ENCODE results near the gene DNAJC7.

The DNAJC7 gene

GRCh38 chr17:41976142-41976768 lies 41.0 kb downstream of the DNAJC7 start:
- Histone ChIP-seq H3K27ac (peak overlapping the region; percentile 16; the same call in 1 of the 2 replicates), H3K9me3 (ENCODE audit: severe bottlenecking) (no peaks in the 10 kb centered on the region), H3K4me3 (ENCODE audit: low read depth, low read length) (no peak overlapping the region), H3K27me3 (ENCODE audit: insufficient read depth, low read depth, severe bottlenecking) (no peaks in the 10 kb centered on the region), H3K36me3 (peaks cover 100% of the 10 kb centered on the region)
- no peak for DNase-seq
- TF ChIP-seq CTCF (IDR thresholded peaks at IDR 0.05; ENCODE audit: low read depth, low read length): no peak

DNA sequence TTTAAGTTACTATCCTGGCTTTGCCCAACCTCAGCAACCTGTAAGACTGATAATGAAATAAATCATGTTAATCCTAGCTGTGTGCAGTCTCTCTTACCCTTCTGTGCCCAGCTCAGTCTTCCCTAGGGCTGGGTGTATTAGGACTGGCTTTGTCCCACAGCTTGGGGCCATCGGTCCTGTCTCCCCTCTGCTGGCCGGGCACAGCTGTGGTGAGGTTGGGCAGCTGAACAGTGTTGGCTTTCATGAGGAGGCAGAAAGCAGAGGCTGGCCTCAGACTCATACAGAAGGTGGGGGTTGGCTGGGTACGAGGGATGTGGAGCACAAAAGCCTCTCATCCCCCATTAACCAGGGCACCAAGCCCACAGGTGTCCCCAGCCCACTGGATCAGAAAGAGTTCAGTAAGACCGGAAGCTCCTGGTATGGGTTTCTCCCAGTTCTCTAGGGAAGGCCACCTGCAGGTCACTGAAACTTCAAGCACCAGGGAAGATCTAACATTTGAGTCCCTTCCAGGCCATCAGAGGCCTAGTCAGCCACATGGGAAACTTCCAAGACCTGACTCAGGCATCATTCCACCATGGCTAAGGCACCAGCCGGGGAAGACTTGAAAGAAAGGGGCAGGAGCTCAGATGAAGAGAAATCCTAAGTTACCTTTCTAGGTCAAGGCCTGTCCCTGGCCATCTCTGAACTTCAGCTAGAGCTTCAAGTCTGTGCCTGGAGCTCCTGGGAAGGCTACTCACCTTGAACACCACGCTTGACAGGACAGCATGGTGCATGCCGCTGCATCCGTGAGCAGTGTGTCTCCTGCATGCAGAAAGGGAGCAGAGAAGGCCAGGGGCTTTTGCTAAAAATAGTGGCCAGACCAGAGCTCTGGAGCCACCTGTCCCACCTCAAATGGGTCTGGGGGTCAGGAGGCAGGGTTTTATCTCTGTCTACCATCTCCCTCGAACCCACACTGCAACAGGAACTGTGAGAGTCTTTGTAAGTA lies 41.8 kb downstream of the DNAJC7 start:
- peak; percentile 66 for DNase-seq
- H3K4me3 ChIP-seq (ENCODE audit: low read depth, low read length): no peak overlapping the region
- H3K27me3 ChIP-seq (ENCODE audit: insufficient read depth, low read depth, severe bottlenecking): no peaks in the 10 kb centered on the region
- H3K27ac ChIP-seq: peak overlapping the region; percentile 70
- peaks cover 100% of the 10 kb centered on the region for H3K36me3 ChIP-seq
- H3K9me3 ChIP-seq (ENCODE audit: severe bottlenecking): no peaks in the 10 kb centered on the region
- no peak for TF ChIP-seq CTCF (IDR thresholded peaks at IDR 0.05; ENCODE audit: low read depth, low read length)

GRCh38 chr17:41974658-41975057 lies 42.6 kb downstream of the DNAJC7 start:
- Histone ChIP-seq H3K27ac (peak overlapping the region; percentile 70), H3K4me3 (ENCODE audit: low read depth, low read length) (no peak overlapping the region), H3K9me3 (ENCODE audit: severe bottlenecking) (no peaks in the 10 kb centered on the region), H3K36me3 (peaks cover 98% of the 10 kb centered on the region), H3K27me3 (ENCODE audit: insufficient read depth, low read depth, severe bottlenecking) (no peaks in the 10 kb centered on the region)
- no peak for DNase-seq
- no peak for TF ChIP-seq CTCF (IDR thresholded peaks at IDR 0.05; ENCODE audit: low read depth, low read length)

GRCh38 chr17:41974031-41974430 lies 43.2 kb downstream of the DNAJC7 start:
- DNase-seq: no peak
- no peak for TF ChIP-seq CTCF (IDR thresholded peaks at IDR 0.05; ENCODE audit: low read depth, low read length)
- peaks cover 98% of the 10 kb centered on the region for H3K36me3 ChIP-seq
- H3K9me3 ChIP-seq (ENCODE audit: severe bottlenecking): no peaks in the 10 kb centered on the region
- no peaks in the 10 kb centered on the region for H3K27me3 ChIP-seq (ENCODE audit: insufficient read depth, low read depth, severe bottlenecking)
- peak overlapping the region; percentile 70 for H3K27ac ChIP-seq
- H3K4me3 ChIP-seq (ENCODE audit: low read depth, low read length): no peak overlapping the region

GRCh38 chr17:41973408-41973811 lies 43.8 kb downstream of the DNAJC7 start:
- no peak overlapping the region for H3K27ac ChIP-seq

More at GRCh38 chr17:41973408-41973811, 43.8 kb downstream of the DNAJC7 start:
- Histone ChIP-seq H3K36me3 (peaks cover 98% of the 10 kb centered on the region), H3K4me3 (ENCODE audit: low read depth, low read length) (no peak overlapping the region), H3K27me3 (ENCODE audit: insufficient read depth, low read depth, severe bottlenecking) (no peaks in the 10 kb centered on the region), H3K9me3 (ENCODE audit: severe bottlenecking) (no peaks in the 10 kb centered on the region)
- no peak for DNase-seq
- TF ChIP-seq CTCF (IDR thresholded peaks at IDR 0.05; ENCODE audit: low read depth, low read length): no peak

All from WERI-Rb-1 (cell line).